NCI-H524 (cell line): Measurements from ENCODE around the gene SMPX.

Experiments used
- DNase-seq, 2 experiments: peaks; one replicate each; lab custom pipeline; 2025; lab: John Stamatoyannopoulos, UW

SMPX gene

GRCh38 chrX:21711848-21712197 lies 46.1 kb downstream of the SMPX start:
- no peak for DNase-seq

GRCh38 chrX:21711129-21711847 lies 46.6 kb downstream of the SMPX start:
- DNase-seq, result no peak

- DNase-seq, result peak; percentile 1 to 13
Measured at GRCh38 chrX:21708116-21708515, 49.8 kb downstream of the SMPX start.

GRCh38 chrX:21705225-21705624 lies 52.7 kb downstream of the SMPX start:
- no peak for DNase-seq

GRCh38 chrX:21702725-21703124 lies 55.2 kb downstream of the SMPX start:
- no peak for DNase-seq

- no peak for DNase-seq
Measured at GRCh38 chrX:21700967-21701366, 56.9 kb downstream of the SMPX start.

GRCh38 chrX:21700275-21700674 lies 57.6 kb downstream of the SMPX start:
- no peak for DNase-seq

- no peak for DNase-seq
Measured at GRCh38 chrX:21699136-21699535, 58.8 kb downstream of the SMPX start.

GRCh38 chrX:21698272-21698671 lies 59.6 kb downstream of the SMPX start:
- DNase-seq, result no peak

GRCh38 chrX:21691512-21692018 lies 66.4 kb downstream of the SMPX start:
- no peak for DNase-seq

- no peak for DNase-seq
Measured at GRCh38 chrX:21683941-21684340, 74.0 kb downstream of the SMPX start.

GRCh38 chrX:21678048-21678612 lies 79.8 kb downstream of the SMPX start:
- DNase-seq, result no peak

GRCh38 chrX:21675931-21676330 lies 82.0 kb downstream of the SMPX start:
- DNase-seq, result no peak

GRCh38 chrX:21674430-21675186 lies 83.3 kb downstream of the SMPX start:
- DNase-seq, result no peak

GRCh38 chrX:21666679-21667078 lies 91.2 kb downstream of the SMPX start:
- DNase-seq, result no peak

- no peak for DNase-seq
Measured at GRCh38 chrX:21666252-21666651, 91.7 kb downstream of the SMPX start.

- DNase-seq, result no peak
Measured at GRCh38 chrX:21662761-21663160, 95.2 kb downstream of the SMPX start.

GRCh38 chrX:21661316-21661715 lies 96.6 kb downstream of the SMPX start:
- DNase-seq, result no peak

- peak in 1 of 2 experiments; percentile 5 for DNase-seq
Measured at GRCh38 chrX:21660156-21660555, 97.8 kb downstream of the SMPX start.

GRCh38 chrX:21659320-21659719 lies 98.6 kb downstream of the SMPX start:
- no peak for DNase-seq

- DNase-seq, result peak in 1 of 2 experiments; percentile 61
Measured at GRCh38 chrX:21658746-21659145, 99.2 kb downstream of the SMPX start.

GRCh38 chrX:21658152-21658737 lies 99.7 kb downstream of the SMPX start, which contains the start of gene KLHL34:
Gene KLHL34, minus strand, starts transcription at chrX:21658330. Its CDS starts 542 bp downstream, at chrX:21657788.
- DNase-seq, result no peak
